ENCODE results near the gene BTBD9.

The BTBD9 gene

DNA sequence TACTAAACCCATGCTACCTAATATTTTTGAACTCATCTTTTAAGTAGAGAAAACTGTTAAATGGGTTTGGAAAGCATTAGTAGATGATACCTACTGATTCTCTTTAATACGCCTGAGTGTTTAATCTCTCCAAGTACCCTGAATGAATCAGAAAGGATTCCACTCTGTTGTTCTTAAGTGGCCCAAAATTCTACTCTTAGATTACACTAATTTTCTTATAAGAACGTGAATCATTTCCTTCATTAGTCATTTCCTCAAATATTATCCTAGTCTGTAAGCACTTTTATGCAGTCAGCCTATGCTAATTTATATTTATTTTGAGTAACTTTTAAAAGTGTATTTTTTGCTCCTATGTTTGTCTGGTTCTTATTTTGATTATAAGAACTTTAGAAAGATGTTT is 380.0 kb downstream of the BTBD9 start:
- ChIA-PET POLR2A (interaction anchor here (0.5 kb wide), 1 partner anchor 106 kb away, joined by 3 read pairs; no protein-coding TSS in a partner anchor), CTCF (no interaction called here)
- no peak for TF ChIP-seq CTCF (IDR thresholded peaks at IDR 0.05; ENCODE audit: insufficient read depth, low read length, missing control alignments)
- no peak for DNase-seq (ENCODE audit: low read depth, low spot score)
- H3K4me3 ChIP-seq (ENCODE audit: low read depth, low read length), result no peak overlapping the region

- ChIA-PET POLR2A (no interaction called here), CTCF (interaction anchor here (1.5 kb wide), 1 partner anchor 245 kb away, joined by 3 read pairs; no protein-coding TSS in a partner anchor)
- TF ChIP-seq CTCF (IDR thresholded peaks at IDR 0.05; ENCODE audit: insufficient read depth, low read length, missing control alignments), result no peak
- DNase-seq (ENCODE audit: low read depth, low spot score), result no peak
- no peak overlapping the region for H3K4me3 ChIP-seq (ENCODE audit: low read depth, low read length)
Observed at GRCh38 chr6:38248500-38249234, 391.1 kb downstream of the BTBD9 start.

- TF ChIP-seq CTCF (IDR thresholded peaks at IDR 0.05; ENCODE audit: insufficient read depth, low read length, missing control alignments), result no peak
- ChIA-PET CTCF (no interaction called here), POLR2A (no interaction called here)
- no peak for DNase-seq (ENCODE audit: low read depth, low spot score)
- H3K4me3 ChIP-seq (ENCODE audit: low read depth, low read length), result no peak overlapping the region
Observed at GRCh38 chr6:38245295-38245694, 394.4 kb downstream of the BTBD9 start.

DNA sequence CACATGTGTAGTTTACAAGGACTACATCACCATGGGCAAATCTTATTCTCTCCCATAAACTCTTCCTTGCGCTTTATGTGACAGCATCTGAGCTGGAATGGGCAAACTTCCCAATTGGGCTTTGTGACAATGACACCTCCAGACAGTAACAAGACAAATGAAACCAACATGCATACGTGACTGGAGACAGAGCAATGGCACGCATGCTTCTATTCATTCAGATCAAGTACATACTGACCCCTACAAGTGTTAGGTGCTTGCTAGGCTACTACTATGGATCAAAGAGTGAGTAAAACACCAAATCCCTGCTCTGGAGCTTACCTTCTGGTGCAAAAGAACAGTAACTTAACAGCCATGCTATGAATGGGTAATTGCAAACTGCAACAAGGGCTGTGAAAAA is 394.9 kb downstream of the BTBD9 start:
- no peak for TF ChIP-seq CTCF (IDR thresholded peaks at IDR 0.05; ENCODE audit: insufficient read depth, low read length, missing control alignments)
- ChIA-PET CTCF (no interaction called here), POLR2A (no interaction called here)
- no peak overlapping the region for H3K4me3 ChIP-seq (ENCODE audit: low read depth, low read length)
- DNase-seq (ENCODE audit: low read depth, low spot score), result no peak

GRCh38 chr6:38241200-38241871 is 398.4 kb downstream of the BTBD9 start:
- DNase-seq (ENCODE audit: low read depth, low spot score), result no peak
- ChIA-PET CTCF (interaction anchor here (1.1 to 1.3 kb wide), 2 partner anchors 12 to 253 kb away, joined by 3 to 5 read pairs; no protein-coding TSS in a partner anchor), POLR2A (no interaction called here)
- TF ChIP-seq CTCF (IDR thresholded peaks at IDR 0.05; ENCODE audit: insufficient read depth, low read length, missing control alignments), result no peak
- no peak overlapping the region for H3K4me3 ChIP-seq (ENCODE audit: low read depth, low read length)

DNA sequence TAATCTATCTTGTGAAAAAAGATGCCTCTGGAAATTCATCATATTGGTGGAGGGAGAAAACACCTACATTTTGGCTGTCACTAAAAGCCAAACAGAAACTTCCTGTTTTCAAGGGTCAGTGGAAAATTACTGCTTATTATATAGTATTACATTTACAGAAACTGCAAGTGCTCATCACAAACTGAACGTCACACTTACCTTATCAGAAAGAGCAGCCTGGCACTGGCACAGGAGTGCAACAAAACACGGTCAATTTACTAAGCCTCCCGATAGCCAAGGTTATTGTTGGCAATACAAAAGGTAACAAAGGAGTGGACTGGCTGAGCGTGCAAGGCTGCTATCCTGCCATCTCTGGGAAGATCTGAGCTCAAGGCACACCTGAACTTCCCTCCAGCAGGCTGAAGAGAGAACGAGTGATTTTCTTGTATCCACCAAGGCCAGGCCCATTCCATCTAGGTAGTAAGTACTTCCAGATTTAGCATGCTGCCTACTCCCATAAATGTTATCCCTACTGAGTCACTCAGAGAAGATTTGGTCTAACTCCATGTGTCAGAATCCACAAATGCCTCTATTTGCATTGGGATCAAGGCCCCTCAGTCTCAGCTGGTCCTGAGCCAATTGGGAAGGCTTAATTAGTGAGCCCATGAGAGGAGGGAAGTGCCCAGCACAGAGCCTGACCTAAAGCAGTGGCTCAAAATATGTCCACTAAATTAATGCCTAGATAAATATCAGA is 399.8 kb downstream of the BTBD9 start:
- DNase-seq (ENCODE audit: low read depth, low spot score), result no peak
- H3K4me3 ChIP-seq (ENCODE audit: low read depth, low read length), result no peak overlapping the region
- CTCF ChIA-PET, result no interaction called here
- TF ChIP-seq CTCF (IDR thresholded peaks at IDR 0.05; ENCODE audit: insufficient read depth, low read length, missing control alignments), result no peak
- POLR2A ChIA-PET, result interaction anchor here (0.6 kb wide), 1 partner anchor 309 kb away, joined by 3 read pairs; no protein-coding TSS in a partner anchor

All from AG04449 (cell line).